Left ventricle myocardium inferior (tissue), 1 donor: ENCODE measurements around the gene HS3ST4. TPM values are rescaled to one million over a fixed set of nuclear protein-coding genes. Genes with fewer than 3 reads are reported as not detected.
"Not testable (repeated sequence)": the region's sequence is repeated elsewhere in the genome, so short reads cannot be mapped to it uniquely, and the experiment has no call there.

Source experiments
- DNase-seq: peaks from one replicate; pipeline ENCODE4 v3.0.0-alpha.2; 2020
- H3K27ac ChIP-seq: fragments of 200-600 bp; replicated peaks from 2 replicates; pipeline ENCODE4 v1.8.0; 2021
- H3K27me3 ChIP-seq: fragments of 200-600 bp; 2 replicates; pipeline ENCODE4 v1.8.0; 2021; ENCODE audit warnings: low read depth
- H3K36me3 ChIP-seq: fragments of 200-600 bp; 2 replicates; pipeline ENCODE4 v1.8.0; 2021
- H3K4me1 ChIP-seq: fragments of 200-600 bp; 2 replicates; pipeline ENCODE4 v1.8.0; 2021
- H3K4me3 ChIP-seq: fragments of 200-600 bp; 2 replicates; pipeline ENCODE4 v1.8.0; 2021; ENCODE audit warnings: mild to moderate bottlenecking, moderate library complexity
- H3K9me3 ChIP-seq: fragments of 200-600 bp; replicated peaks from 2 replicates; pipeline ENCODE4 v1.8.0; 2021
- CTCF ChIP-seq: fragments of 200-600 bp; IDR thresholded peaks from 2 replicates; pipeline ENCODE4 v1.8.0; 2021; ENCODE audit warnings: antibody characterized with exemption, mild to moderate bottlenecking, borderline replicate concordance
- intact Hi-C: fragments of 100-400 bp; cut with micrococcal nuclease; formaldehyde crosslinking; loops from one replicate; pipeline ENCODE4 v1.11.0; 2022
- total RNA-seq: library from RNA; stranded (reverse); fragmentation: NEBNext Ultra II Directional; extraction: Animal tissue kit (Norgen Biotek cat#: 25700); gene quantifications from one replicate; pipeline ENCODE4 v1.2.1, GENCODE V29; 2021
- donor health status: DM: no; HTN: yes; CAD: no; lungs with severe emphysema.

Gene HS3ST4
- total RNA-seq, 1 donor from 2014 or later, result not detected

GRCh38 chr16:25771812-25772568 is 80.2 kb downstream of the HS3ST4 start:
- TF ChIP-seq CTCF, result no peak
- Histone ChIP-seq H3K4me3 (no peak overlapping the region), H3K36me3 (no peaks in the 10 kb centered on the region), H3K27ac (no peak overlapping the region), H3K27me3 (peaks cover 10% of the 10 kb centered on the region), H3K4me1 (no peaks in the 10 kb centered on the region), H3K9me3 (no peaks in the 10 kb centered on the region)
- intact Hi-C loops, result no loop called here
- DNase-seq, result no peak

- DNase-seq, H3K27me3 ChIP-seq, H3K36me3 ChIP-seq, H3K4me3 ChIP-seq, H3K9me3 ChIP-seq, H3K27ac ChIP-seq, intact Hi-C loops, H3K4me1 ChIP-seq: not testable (repeated sequence)
Measured at GRCh38 chr16:25776214-25776613, 84.5 kb downstream of the HS3ST4 start.

GRCh38 chr16:25783226-25783625 is 91.5 kb downstream of the HS3ST4 start:
- no peak overlapping the region for H3K4me3 ChIP-seq
- H3K27me3 ChIP-seq, result no peaks in the 10 kb centered on the region
- intact Hi-C loops, result loop anchor here (10.0 kb wide), 1 partner anchor 58 kb away; no protein-coding TSS in a partner anchor
- DNase-seq, result no peak
- no peaks in the 10 kb centered on the region for H3K4me1 ChIP-seq
- no peaks in the 10 kb centered on the region for H3K9me3 ChIP-seq
- no peaks in the 10 kb centered on the region for H3K36me3 ChIP-seq
- TF ChIP-seq CTCF, result no peak
- H3K27ac ChIP-seq, result no peak overlapping the region

GRCh38 chr16:25785361-25785760 is 93.6 kb downstream of the HS3ST4 start:
- DNase-seq, result no peak
- Histone ChIP-seq H3K4me1 (no peaks in the 10 kb centered on the region), H3K4me3 (no peak overlapping the region), H3K36me3 (no peaks in the 10 kb centered on the region), H3K9me3 (no peaks in the 10 kb centered on the region), H3K27me3 (no peaks in the 10 kb centered on the region), H3K27ac (no peak overlapping the region)
- no peak for TF ChIP-seq CTCF
- intact Hi-C loops, result loop anchor here (10.0 kb wide), 1 partner anchor 61 kb away; no protein-coding TSS in a partner anchor

- Histone ChIP-seq H3K4me3 (no peak overlapping the region), H3K27ac (no peak overlapping the region), H3K9me3 (no peaks in the 10 kb centered on the region), H3K27me3 (no peaks in the 10 kb centered on the region), H3K4me1 (no peaks in the 10 kb centered on the region), H3K36me3 (no peaks in the 10 kb centered on the region)
- TF ChIP-seq CTCF, result no peak
- intact Hi-C loops, result loop anchor here (10.0 kb wide), 1 partner anchor 62 kb away; no protein-coding TSS in a partner anchor
- no peak for DNase-seq
Measured at GRCh38 chr16:25786748-25787147, 95.0 kb downstream of the HS3ST4 start.

- no peak for DNase-seq
- TF ChIP-seq CTCF, result no peak
- Histone ChIP-seq H3K4me1 (no peaks in the 10 kb centered on the region), H3K9me3 (no peaks in the 10 kb centered on the region), H3K27ac (no peak overlapping the region), H3K27me3 (no peaks in the 10 kb centered on the region), H3K4me3 (no peak overlapping the region), H3K36me3 (no peaks in the 10 kb centered on the region)
- intact Hi-C loops, result loop anchor here (10.0 kb wide), 1 partner anchor 64 kb away; no protein-coding TSS in a partner anchor
Measured at GRCh38 chr16:25788637-25789036, 96.9 kb downstream of the HS3ST4 start.
